T-cell (primary cell): ENCODE measurements around the gene RNF213. TPM values are rescaled to one million over a fixed set of nuclear protein-coding genes. Genes with fewer than 3 reads are reported as not detected.

ENCODE experiments used
- ATAC-seq, 4 experiments: fragments of 200-7000 bp in 3 of 4; fragments of 150-1000 bp in 1 of 4; cut with Tn5 transposase; replicated peaks in 1 of 4; 1 replicate in 3 of 4; 2 replicates in 1 of 4; pipeline ENCODE4 v1.10.0; 2021; ENCODE audit warnings: moderate library complexity in 3 of 4, mild to moderate bottlenecking in 2 of 4, moderate number of reproducible peaks in 1 of 4
- CTCF ChIA-PET, 2 donors: fragments of 300-600 bp; sonication (Branson Sonifier 250); formaldehyde crosslinking; loops; one replicate each; lab custom pipeline; 2022; ENCODE audit warnings: antibody characterized with exemption in 2 of 2; lab: Charles Lee
- POLR2A ChIA-PET, 2 donors: fragments of 300-600 bp; sonication (Branson Sonifier 250); formaldehyde crosslinking; loops; one replicate each; lab custom pipeline; 2022; ENCODE audit warnings: antibody characterized with exemption in 2 of 2; lab: Charles Lee
- DNase-seq, 35 experiments: peaks; one replicate each; pipeline versions ENCODE4 v3.0.0 to v3.0.0-alpha.2; 2013 to 2023
- H3K27ac ChIP-seq: one replicate; pipeline ENCODE4 v1.5.1; 2013; ENCODE audit warnings: low read length
- H3K27me3 ChIP-seq, 2 experiments: replicated peaks in 1 of 2; 1 replicate in 1 of 2; 2 replicates in 1 of 2; pipeline versions ENCODE4 v1.6.1 to v1.7.0; 2013; ENCODE audit warnings: low read length in 1 of 2, mixed read lengths in 1 of 2; ENCODE audit not compliant: control insufficient read depth in 2 of 2, insufficient read depth in 2 of 2; ENCODE audit errors: extremely low read depth in 1 of 2
- H3K36me3 ChIP-seq, 2 donors: 1 replicate in 1 of 2; 2 replicates in 1 of 2; pipeline versions ENCODE4 v1.6.1 to v1.7.0; 2013; ENCODE audit warnings: low read length in 1 of 2; ENCODE audit not compliant: control insufficient read depth in 2 of 2, insufficient read depth in 1 of 2; ENCODE audit errors: extremely low read depth in 1 of 2
- H3K4me1 ChIP-seq, 2 experiments: 1 replicate in 1 of 2; 2 replicates in 1 of 2; pipeline versions ENCODE4 v1.6.1 to v1.7.0; 2013; ENCODE audit warnings: low read length in 2 of 2, mixed read lengths in 1 of 2; ENCODE audit not compliant: insufficient read depth in 2 of 2, control insufficient read depth in 1 of 2; ENCODE audit errors: extremely low read depth in 1 of 2
- H3K4me3 ChIP-seq, 2 donors: 1 replicate in 1 of 2; 2 replicates in 1 of 2; pipeline versions ENCODE4 v1.5.1 to v1.7.0; 2013; ENCODE audit warnings: mild to moderate bottlenecking in 2 of 2, low read length in 1 of 2, moderate library complexity in 1 of 2; ENCODE audit not compliant: control insufficient read depth in 1 of 2; ENCODE audit errors: extremely low read depth in 1 of 2
- H3K9me3 ChIP-seq: 2 replicates; pipeline ENCODE4 v1.7.0; 2013
- H3K27ac Mint-ChIP-seq, 2 donors: one replicate each; pipeline ENCODE4 v1.8.0; 2020 to 2021; ENCODE audit warnings: mild to moderate bottlenecking in 2 of 2, mixed read lengths in 2 of 2
- H3K27me3 Mint-ChIP-seq, 2 donors: one replicate each; pipeline ENCODE4 v1.8.0; 2021 to 2022; ENCODE audit warnings: mixed read lengths in 2 of 2
- H3K36me3 Mint-ChIP-seq: one replicate; pipeline ENCODE4 v1.8.0; 2021; ENCODE audit warnings: mixed read lengths
- H3K4me1 Mint-ChIP-seq, 3 donors: one replicate each; pipeline ENCODE4 v1.8.0; 2020 to 2022; ENCODE audit warnings: mixed read lengths in 3 of 3, mild to moderate bottlenecking in 1 of 3
- H3K4me3 Mint-ChIP-seq, 3 donors: one replicate each; pipeline ENCODE4 v1.8.0; 2020 to 2022; ENCODE audit warnings: mild to moderate bottlenecking in 3 of 3, mixed read lengths in 3 of 3, moderate library complexity in 3 of 3
- H3K9me3 Mint-ChIP-seq, 3 donors: one replicate each; pipeline ENCODE4 v1.8.0; 2020 to 2022; ENCODE audit warnings: mixed read lengths in 3 of 3
- WGBS: methylation state at CpG from one replicate; pipeline ENCODE4 v1.1.5; 2013; ENCODE audit warnings: missing lambda C conversion rate; ENCODE audit not compliant: insufficient coverage; 5-methylcytosine and 5-hydroxymethylcytosine counted together
- total RNA-seq, 35 experiments: library from RNA in 6 of 35; stranded (reverse) in 6 of 35; fragments of 120-200 nt in 1 of 35; gene quantifications; one replicate each; pipeline versions ENCODE4 v1.2.1 to v1.2.4 and lab custom pipeline; 2013 to 2026

Gene RNF213
- total RNA-seq, 5 donors from 2014 or later (not counting 1 experiment from before 2014, with no cell fraction given) = 433 to 628 (median 590) TPM

- Mint-ChIP-seq H3K36me3 (peaks cover 79% of the 10 kb centered on the region), H3K4me1 (peaks cover 2 to 19% (median 2%) of the 10 kb centered on the region in 3 donors), H3K27ac (peak overlapping the region in 1 of 2 donors; percentile 37), H3K27me3 (no peaks in the 10 kb centered on the region), H3K4me3 (no peak overlapping the region), H3K9me3 (peaks cover 0 to 8% (median 2%) of the 10 kb centered on the region in 3 donors)
- Histone ChIP-seq H3K27ac (no peak overlapping the region), H3K27me3 (no peaks in the 10 kb centered on the region), H3K9me3 (no peaks in the 10 kb centered on the region), H3K4me3 (no peak overlapping the region), H3K4me1 (no peaks in the 10 kb centered on the region), H3K36me3 (peaks cover 37 to 81% of the 10 kb centered on the region in 2 donors)
- ChIA-PET CTCF (no interaction called here), POLR2A (no interaction called here)
- WGBS = 97% methylated on average over 18 of the region's 22 CpGs
- DNase-seq (no peak), ATAC-seq (no peak)
Measured at GRCh38 chr17:80319262-80319998, 58.8 kb downstream of the RNF213 start.

- peaks cover 0 to 8% (median 2%) of the 10 kb centered on the region in 3 donors for H3K9me3 Mint-ChIP-seq
- Histone ChIP-seq H3K4me1 (no peaks in the 10 kb centered on the region), H3K4me3 (no peak overlapping the region), H3K36me3 (peaks cover 37 to 86% of the 10 kb centered on the region in 2 donors), H3K27me3 (no peaks in the 10 kb centered on the region), H3K27ac (no peak overlapping the region), H3K9me3 (no peaks in the 10 kb centered on the region)
- WGBS = no CpG with 5 or more reads among the region's 4 CpGs
- no peak overlapping the region for H3K4me3 Mint-ChIP-seq
- ATAC-seq (no peak), DNase-seq (no peak)
- H3K4me1 Mint-ChIP-seq = peaks cover 2 to 22% (median 2%) of the 10 kb centered on the region in 3 donors
- no peak overlapping the region for H3K27ac Mint-ChIP-seq
- ChIA-PET POLR2A (no interaction called here), CTCF (no interaction called here)
- no peaks in the 10 kb centered on the region for H3K27me3 Mint-ChIP-seq
- H3K36me3 Mint-ChIP-seq = peaks cover 85% of the 10 kb centered on the region
Measured at GRCh38 chr17:80319999-80320344, 59.3 kb downstream of the RNF213 start.

GRCh38 chr17:80320496-80320895 lies 59.8 kb downstream of the RNF213 start:
- ChIA-PET POLR2A (no interaction called here), CTCF (no interaction called here)
- no peaks in the 10 kb centered on the region for H3K4me1 ChIP-seq
- ATAC-seq (no peak), DNase-seq (no peak)
- H3K27ac ChIP-seq = no peak overlapping the region
- no peak overlapping the region for H3K4me3 ChIP-seq
- 98% methylated on average over 10 of the region's 15 CpGs for WGBS
- H3K36me3 ChIP-seq = peaks cover 37 to 91% of the 10 kb centered on the region in 2 donors
- Mint-ChIP-seq H3K27ac (no peak overlapping the region), H3K9me3 (peaks cover 0 to 8% (median 2%) of the 10 kb centered on the region in 3 donors), H3K36me3 (peaks cover 88% of the 10 kb centered on the region), H3K4me1 (peaks cover 2 to 23% (median 2%) of the 10 kb centered on the region in 3 donors), H3K27me3 (no peaks in the 10 kb centered on the region), H3K4me3 (no peak overlapping the region)
- H3K27me3 ChIP-seq = no peaks in the 10 kb centered on the region
- H3K9me3 ChIP-seq = no peaks in the 10 kb centered on the region

- DNase-seq = no peak
- H3K9me3 ChIP-seq = no peaks in the 10 kb centered on the region
- H3K4me3 ChIP-seq = no peak overlapping the region
- H3K27me3 ChIP-seq = no peaks in the 10 kb centered on the region
- no peak for ATAC-seq
- ChIA-PET POLR2A (interaction anchor here in 1 of 2 donors (0.6 kb wide), 1 partner anchor 177 kb away, joined by 8 read pairs; no protein-coding TSS in a partner anchor), CTCF (no interaction called here)
- H3K36me3 ChIP-seq = peaks cover 34 to 93% of the 10 kb centered on the region in 2 donors
- no peak overlapping the region for H3K4me3 Mint-ChIP-seq
- H3K4me1 ChIP-seq = no peaks in the 10 kb centered on the region
- H3K27ac Mint-ChIP-seq = no peak overlapping the region
- WGBS = no CpG with 5 or more reads among the region's 1 CpG
- H3K27ac ChIP-seq = no peak overlapping the region
- H3K9me3 Mint-ChIP-seq = peaks cover 0 to 8% (median 2%) of the 10 kb centered on the region in 3 donors
- peaks cover 85% of the 10 kb centered on the region for H3K36me3 Mint-ChIP-seq
- no peaks in the 10 kb centered on the region for H3K27me3 Mint-ChIP-seq
- H3K4me1 Mint-ChIP-seq = peaks cover 0 to 10% (median 0%) of the 10 kb centered on the region in 3 donors
Measured at GRCh38 chr17:80322864-80323263, 62.2 kb downstream of the RNF213 start.

GRCh38 chr17:80323982-80324381 lies 63.3 kb downstream of the RNF213 start:
- ATAC-seq = no peak
- Histone ChIP-seq H3K9me3 (no peaks in the 10 kb centered on the region), H3K36me3 (peaks cover 31 to 96% of the 10 kb centered on the region in 2 donors), H3K4me3 (no peak overlapping the region), H3K4me1 (no peaks in the 10 kb centered on the region), H3K27ac (no peak overlapping the region), H3K27me3 (no peaks in the 10 kb centered on the region)
- Mint-ChIP-seq H3K9me3 (peaks cover 0 to 8% (median 2%) of the 10 kb centered on the region in 3 donors), H3K4me1 (peaks cover 0 to 10% (median 2%) of the 10 kb centered on the region in 3 donors), H3K27ac (no peak overlapping the region), H3K4me3 (no peak overlapping the region), H3K36me3 (peaks cover 87% of the 10 kb centered on the region), H3K27me3 (no peaks in the 10 kb centered on the region)
- POLR2A ChIA-PET = interaction anchor here in 1 of 2 donors (0.6 kb wide), 1 partner anchor 70 kb away, joined by 3 read pairs; no protein-coding TSS in a partner anchor
- no CpG with 5 or more reads among the region's 3 CpGs for WGBS
- DNase-seq = no peak
- CTCF ChIA-PET = no interaction called here

GRCh38 chr17:80327518-80327917 lies 66.9 kb downstream of the RNF213 start:
- no peak for DNase-seq
- POLR2A ChIA-PET = no interaction called here
- Histone ChIP-seq H3K4me3 (no peak overlapping the region), H3K36me3 (peaks cover 25 to 97% of the 10 kb centered on the region in 2 donors), H3K4me1 (no peaks in the 10 kb centered on the region), H3K27ac (no peak overlapping the region), H3K27me3 (no peaks in the 10 kb centered on the region), H3K9me3 (no peaks in the 10 kb centered on the region)
- H3K4me3 Mint-ChIP-seq = no peak overlapping the region
- CTCF ChIA-PET = no interaction called here
- no peaks in the 10 kb centered on the region for H3K27me3 Mint-ChIP-seq
- H3K36me3 Mint-ChIP-seq = peaks cover 86% of the 10 kb centered on the region
- peaks cover 0 to 15% (median 2%) of the 10 kb centered on the region in 3 donors for H3K4me1 Mint-ChIP-seq
- ATAC-seq = no peak
- H3K9me3 Mint-ChIP-seq = no peaks in the 10 kb centered on the region
- H3K27ac Mint-ChIP-seq = peak overlapping the region in 1 of 2 donors; percentile 64
- WGBS = 78% methylated on average over 10 of the region's 10 CpGs
